ENCODE measurements around the gene ATXN7L3B. TPM values are rescaled to one million over a fixed set of nuclear protein-coding genes. Genes with fewer than 3 reads are reported as not detected.

Gene ATXN7L3B
- total and polyA plus RNA-seq, 8 donors = 5.4 to 23.3 (median 12.5) TPM

GRCh38 chr12:74547249-74547648 is 9.6 kb downstream of the ATXN7L3B start:
- H3K9me3 ChIP-seq = no peaks in the 10 kb centered on the region
- no peak overlapping the region for H3K4me3 ChIP-seq
- no peaks in the 10 kb centered on the region for H3K27me3 ChIP-seq
- no peak overlapping the region for H3K27ac ChIP-seq
- 52 to 57% methylated on average over 2 of the region's 2 CpGs for WGBS, 2 donors
- no peak for TF ChIP-seq CTCF (IDR thresholded peaks at IDR 0.05)
- intact Hi-C loops (cut with DNase I) = no loop called here
- no peaks in the 10 kb centered on the region for H3K36me3 ChIP-seq
- FAIRE-seq (no peak), DNase-seq (no peak), ATAC-seq (no peak)
- H3K4me1 ChIP-seq = peaks cover 0 to 7% (median 1%) of the 10 kb centered on the region in 3 donors

- ATAC-seq (no peak), DNase-seq (no peak), FAIRE-seq (no peak)
- no peaks in the 10 kb centered on the region for H3K36me3 ChIP-seq
- no peaks in the 10 kb centered on the region for H3K27me3 ChIP-seq
- H3K4me1 ChIP-seq = no peaks in the 10 kb centered on the region
- intact Hi-C loops (cut with DNase I) = no loop called here
- H3K27ac ChIP-seq = no peak overlapping the region
- H3K9me3 ChIP-seq = no peaks in the 10 kb centered on the region
- TF ChIP-seq CTCF (IDR thresholded peaks at IDR 0.05) = no peak
- H3K4me3 ChIP-seq = no peak overlapping the region
- 90 to 96% methylated on average over 3 of the region's 3 CpGs for WGBS, 2 donors
Observed at GRCh38 chr12:74551291-74551690, 13.7 kb downstream of the ATXN7L3B start.

- Histone ChIP-seq H3K27me3 (no peaks in the 10 kb centered on the region), H3K36me3 (no peaks in the 10 kb centered on the region), H3K4me3 (no peak overlapping the region), H3K9me3 (no peaks in the 10 kb centered on the region), H3K27ac (no peak overlapping the region), H3K4me1 (no peaks in the 10 kb centered on the region)
- TF ChIP-seq CTCF (IDR thresholded peaks at IDR 0.05) = no peak
- ATAC-seq (no peak), FAIRE-seq (no peak), DNase-seq (no peak)
- intact Hi-C loops (cut with DNase I) = no loop called here
- 85 to 86% methylated on average over 2 of the region's 2 CpGs for WGBS, 2 donors
Observed at GRCh38 chr12:74552201-74552600, 14.6 kb downstream of the ATXN7L3B start.

GRCh38 chr12:74559728-74560127 is 22.1 kb downstream of the ATXN7L3B start:
- no peak overlapping the region for H3K27ac ChIP-seq
- FAIRE-seq (no peak), DNase-seq (no peak), ATAC-seq (no peak)
- H3K27me3 ChIP-seq = no peaks in the 10 kb centered on the region
- no peak for TF ChIP-seq CTCF (IDR thresholded peaks at IDR 0.05)
- no peaks in the 10 kb centered on the region for H3K36me3 ChIP-seq
- intact Hi-C loops (cut with DNase I) = no loop called here
- H3K4me3 ChIP-seq = no peak overlapping the region
- H3K4me1 ChIP-seq = no peaks in the 10 kb centered on the region
- no peaks in the 10 kb centered on the region for H3K9me3 ChIP-seq
- WGBS, 2 donors = 51 to 55% methylated on average over 2 of the region's 2 CpGs

- no peaks in the 10 kb centered on the region for H3K27me3 ChIP-seq
- intact Hi-C loops (cut with DNase I) = no loop called here
- ATAC-seq (no peak), DNase-seq (no peak), FAIRE-seq (no peak)
- no peak overlapping the region for H3K4me3 ChIP-seq
- no peaks in the 10 kb centered on the region for H3K4me1 ChIP-seq
- H3K27ac ChIP-seq = no peak overlapping the region
- H3K36me3 ChIP-seq = no peaks in the 10 kb centered on the region
- TF ChIP-seq CTCF (IDR thresholded peaks at IDR 0.05) = no peak
- no peaks in the 10 kb centered on the region for H3K9me3 ChIP-seq
Observed at GRCh38 chr12:74563927-74564326, 26.3 kb downstream of the ATXN7L3B start.
